ENCODE results near the gene CXCL3.
"Not testable (repeated sequence)": the region's sequence is repeated elsewhere in the genome, so short reads cannot be mapped to it uniquely, and the experiment has no call there.

Gene CXCL3

GRCh38 chr4:74038425-74039314 is at the start of gene CXCL3:
Gene CXCL3 (minus strand): TSS chr4:74038689. CDS start chr4:74038611, 78 bp downstream.
- peak; percentile 41 for DNase-seq (ENCODE audit: low spot score)

GRCh38 chr4:74087481-74087880 is 49.0 kb upstream of the CXCL3 start:
- no peak for DNase-seq (ENCODE audit: low spot score)

- DNase-seq (ENCODE audit: low spot score) = no peak
These were observed 47.2 kb upstream of the CXCL3 start for GRCh38 chr4:74085669-74086068.

GRCh38 chr4:74084984-74085383 is 46.5 kb upstream of the CXCL3 start:
- no peak for DNase-seq (ENCODE audit: low spot score)

- no peak for DNase-seq (ENCODE audit: low spot score)
These were observed 45.1 kb upstream of the CXCL3 start for GRCh38 chr4:74083546-74083945.

GRCh38 chr4:74081035-74081434 is 42.5 kb upstream of the CXCL3 start:
- DNase-seq (ENCODE audit: low spot score) = no peak

GRCh38 chr4:74080351-74080750 is 41.9 kb upstream of the CXCL3 start:
- DNase-seq (ENCODE audit: low spot score) = not testable (repeated sequence)

GRCh38 chr4:74079024-74079423 is 40.5 kb upstream of the CXCL3 start:
- DNase-seq (ENCODE audit: low spot score) = not testable (repeated sequence)

- DNase-seq (ENCODE audit: low spot score) = no peak
These were observed 34.9 kb upstream of the CXCL3 start for GRCh38 chr4:74073358-74073757.

- no peak for DNase-seq (ENCODE audit: low spot score)
These were observed 34.2 kb upstream of the CXCL3 start for GRCh38 chr4:74072739-74073138.

GRCh38 chr4:74067586-74067985 is 29.1 kb upstream of the CXCL3 start:
- no peak for DNase-seq (ENCODE audit: low spot score)

GRCh38 chr4:74066232-74066631 is 27.7 kb upstream of the CXCL3 start:
- DNase-seq (ENCODE audit: low spot score) = no peak

- no peak for DNase-seq (ENCODE audit: low spot score)
These were observed 26.7 kb upstream of the CXCL3 start for GRCh38 chr4:74065115-74065642.

GRCh38 chr4:74063859-74064258 is 25.4 kb upstream of the CXCL3 start:
- DNase-seq (ENCODE audit: low spot score) = no peak

GRCh38 chr4:74062953-74063352 is 24.5 kb upstream of the CXCL3 start:
- DNase-seq (ENCODE audit: low spot score) = no peak

GRCh38 chr4:74061430-74061829 is 22.9 kb upstream of the CXCL3 start:
- no peak for DNase-seq (ENCODE audit: low spot score)

GRCh38 chr4:74059161-74059829 is 20.8 kb upstream of the CXCL3 start:
- no peak for DNase-seq (ENCODE audit: low spot score)

- no peak for DNase-seq (ENCODE audit: low spot score)
These were observed 19.7 kb upstream of the CXCL3 start for GRCh38 chr4:74058048-74058651.

GRCh38 chr4:74057588-74057987 is 19.1 kb upstream of the CXCL3 start:
- DNase-seq (ENCODE audit: low spot score) = no peak

- DNase-seq (ENCODE audit: low spot score) = no peak
These were observed 18.5 kb upstream of the CXCL3 start for GRCh38 chr4:74056858-74057562.

- no peak for DNase-seq (ENCODE audit: low spot score)
These were observed 17.8 kb upstream of the CXCL3 start for GRCh38 chr4:74056114-74056857.

Data from Ammon's horn (tissue), 1 donor.